IMR-90 (cell line): Measurements from ENCODE around the gene DCTN5. TPM values are rescaled to one million over a fixed set of nuclear protein-coding genes. Genes with fewer than 3 reads are reported as not detected.

ENCODE experiments used
- ATAC-seq: fragments of 200-7000 bp; cut with Tn5 transposase; 2 replicates; pipeline ENCODE4 v1.9.1; 2020; ENCODE audit warnings: low read depth, mild to moderate bottlenecking, moderate library complexity
- BruUV-seq: library from RNA; stranded (reverse); fragments of 400-500 nt; replicated peaks from 2 replicates; lab custom pipeline; 2021; lab: Mats Ljungman, UMichigan
- CTCF ChIA-PET: fragments of 300-600 bp; formaldehyde crosslinking; extraction: SDS; loops from one replicate; lab custom pipeline; 2021; ENCODE audit warnings: antibody characterized with exemption; lab: Yijun Ruan, JAX
- POLR2A ChIA-PET: fragments of 300-600 bp; sonication (Branson Sonifier 250); formaldehyde crosslinking; loops from one replicate; lab custom pipeline; 2022; ENCODE audit warnings: antibody characterized with exemption; ENCODE audit not compliant: unreplicated experiment; lab: Charles Lee
- DNase-seq: peaks from one replicate; pipeline ENCODE4 v3.0.0; 2013
- H2AFZ ChIP-seq: replicated peaks from 2 replicates; pipeline ENCODE3; 2013; ENCODE audit warnings: low read length, mild to moderate bottlenecking; ENCODE audit not compliant: poor library complexity
- H2AK5ac ChIP-seq: 2 replicates; pipeline ENCODE4 v1.6.1; 2013; ENCODE audit warnings: low read depth, low read length, inconsistent platforms
- H2AK9ac ChIP-seq: replicated peaks from 2 replicates; pipeline ENCODE3; 2013; ENCODE audit warnings: mild to moderate bottlenecking, low read depth, low read length, moderate library complexity; ENCODE audit not compliant: poor library complexity
- H2BK120ac ChIP-seq: 2 replicates; pipeline ENCODE4 v1.6.1; 2013; ENCODE audit warnings: low read depth, low read length, inconsistent platforms
- H2BK15ac ChIP-seq: 3 replicates; pipeline ENCODE4 v1.6.1; 2013; ENCODE audit warnings: low read depth, low read length, inconsistent platforms
- H2BK20ac ChIP-seq: 2 replicates; pipeline ENCODE4 v1.6.1; 2013; ENCODE audit warnings: low read depth, mild to moderate bottlenecking, inconsistent platforms, low read length, moderate library complexity
- H2BK5ac ChIP-seq: 2 replicates; pipeline ENCODE4 v1.6.1; 2013; ENCODE audit warnings: mild to moderate bottlenecking, low read depth, low read length, inconsistent platforms; ENCODE audit not compliant: poor library complexity, severe bottlenecking
- H3K14ac ChIP-seq: replicated peaks from 2 replicates; pipeline ENCODE4 v1.6.1; 2013; ENCODE audit warnings: low read depth, low read length, inconsistent platforms
- H3K18ac ChIP-seq: 2 replicates; pipeline ENCODE4 v1.6.1; 2013; ENCODE audit warnings: low read depth, low read length, control low read depth
- H3K23ac ChIP-seq: 2 replicates; pipeline ENCODE4 v1.6.1; 2013; ENCODE audit warnings: low read depth, low read length, inconsistent platforms
- H3K27ac ChIP-seq: 2 replicates; pipeline ENCODE4 v1.5.1; 2013; ENCODE audit warnings: mild to moderate bottlenecking, control low read depth, low read length; ENCODE audit not compliant: insufficient read depth
- H3K27me3 ChIP-seq: 2 replicates; pipeline ENCODE4 v1.6.1; 2013; ENCODE audit warnings: low read length; ENCODE audit not compliant: control insufficient read depth, insufficient read depth
- H3K36me3 ChIP-seq: 2 replicates; pipeline ENCODE4 v1.6.1; 2013; ENCODE audit warnings: low read length, mixed read lengths; ENCODE audit not compliant: control insufficient read depth, insufficient read depth
- H3K4ac ChIP-seq: 2 replicates; pipeline ENCODE4 v1.6.1; 2013; ENCODE audit warnings: low read depth, low read length, inconsistent platforms
- H3K4me1 ChIP-seq: 2 replicates; pipeline ENCODE4 v1.6.1; 2013; ENCODE audit warnings: low read length, mixed read lengths; ENCODE audit not compliant: control insufficient read depth, insufficient read depth
- H3K4me2 ChIP-seq: 2 replicates; pipeline ENCODE4 v1.6.1; 2013; ENCODE audit warnings: low read depth, mild to moderate bottlenecking, control low read depth, low read length, moderate library complexity
- H3K4me3 ChIP-seq: 2 replicates; pipeline ENCODE4 v1.5.1; 2013; ENCODE audit warnings: low read depth, mild to moderate bottlenecking, control low read depth, low read length, moderate library complexity; ENCODE audit not compliant: insufficient read depth
- H3K56ac ChIP-seq: 2 replicates; pipeline ENCODE4 v1.6.1; 2013; ENCODE audit warnings: low read length, inconsistent platforms; ENCODE audit not compliant: insufficient read depth; ENCODE audit errors: extremely low read depth
- H3K79me1 ChIP-seq, 2 experiments: 2 replicates each; pipeline ENCODE4 v1.6.1; 2013; ENCODE audit warnings: low read length in 2 of 2, inconsistent platforms in 1 of 2, low read depth in 1 of 2
- H3K9ac ChIP-seq: 2 replicates; pipeline ENCODE4 v1.6.1; 2013; ENCODE audit warnings: low read depth, low read length, control low read depth
- H3K9me1 ChIP-seq: 2 replicates; pipeline ENCODE4 v1.6.1; 2013; ENCODE audit warnings: low read length, inconsistent platforms; ENCODE audit not compliant: insufficient read depth
- H3K9me3 ChIP-seq: 2 replicates; pipeline ENCODE4 v1.6.1; 2013; ENCODE audit warnings: low read length; ENCODE audit not compliant: control insufficient read depth, insufficient read depth
- H4K20me1 ChIP-seq: 2 replicates; pipeline ENCODE4 v1.6.1; 2013; ENCODE audit warnings: low read length, inconsistent platforms; ENCODE audit not compliant: insufficient read depth
- H4K5ac ChIP-seq: 2 replicates; pipeline ENCODE4 v1.6.1; 2013; ENCODE audit warnings: mild to moderate bottlenecking, low read depth, low read length, control low read depth
- H4K8ac ChIP-seq, 2 experiments: 2 replicates each; pipeline ENCODE4 v1.6.1; 2013; ENCODE audit warnings: low read depth in 2 of 2, low read length in 2 of 2, control low read depth in 1 of 2, inconsistent platforms in 1 of 2
- H4K91ac ChIP-seq: 2 replicates; pipeline ENCODE4 v1.6.1; 2013; ENCODE audit warnings: low read depth, low read length, inconsistent platforms; ENCODE audit not compliant: insufficient read depth
- BHLHE40 ChIP-seq: fragments of 150-350 bp; IDR thresholded peaks from 2 replicates; pipeline ENCODE4 v1.6.1; 2016; ENCODE audit warnings: mild to moderate bottlenecking, low read depth, low read length
- CHD1 ChIP-seq: IDR thresholded peaks from 2 replicates; pipeline ENCODE4 v1.6.1; 2012; ENCODE audit warnings: low read depth, low read length, improper control_type of control experiment
- MAZ ChIP-seq: IDR thresholded peaks from 2 replicates; pipeline ENCODE4 v1.6.1; 2012; ENCODE audit warnings: low read depth, mild to moderate bottlenecking, low read length, improper control_type of control experiment, moderate library complexity, borderline replicate concordance
- RCOR1 ChIP-seq: IDR thresholded peaks from 2 replicates; pipeline ENCODE4 v1.6.1; 2012; ENCODE audit warnings: mild to moderate bottlenecking, low read length, improper control_type of control experiment; ENCODE audit not compliant: insufficient replicate concordance
- SMC3 ChIP-seq: fragments of 150-350 bp; IDR thresholded peaks from 2 replicates; pipeline ENCODE4 v1.6.1; 2016; ENCODE audit warnings: low read depth, mild to moderate bottlenecking, antibody characterized with exemption, low read length, moderate library complexity
- WGBS, 2 experiments: methylation state at CpG; one replicate each; pipeline versions ENCODE4 v1.1.5 to v1.1.7; 2013; ENCODE audit warnings: missing lambda C conversion rate in 2 of 2; ENCODE audit not compliant: insufficient read length in 1 of 2; ENCODE audit errors: extremely low coverage in 2 of 2; 5-methylcytosine and 5-hydroxymethylcytosine counted together
- dilution Hi-C: fragments of 300-500 bp; cut with HindIII; formaldehyde crosslinking; loops from one replicate; pipeline ENCODE4 v1.14.3; 2018; ENCODE audit warnings: low sequenced_read_pairs; ENCODE audit not compliant: unreplicated experiment
- in situ Hi-C: fragments of 300-500 bp; cut with MboI; formaldehyde crosslinking; loops from 3 replicates; pipeline ENCODE4 v1.14.3; 2019; ENCODE audit warnings: low sequenced_read_pairs, inconsistent platforms, mixed read lengths
- intact Hi-C: fragments of 100-400 bp; cut with micrococcal nuclease; formaldehyde crosslinking; loops from 2 replicates; pipeline ENCODE4 v1.10.0; 2022
- polyA plus RNA-seq, 3 experiments: library from polyadenylated mRNA; depleted of rRNA; stranded (reverse); fragments of >200 nt; gene quantifications; 2 replicates each; pipeline ENCODE4 v1.2.3, GENCODE V29; 2012; ENCODE audit warnings: low replicate concordance in 1 of 3
- total RNA-seq: library from RNA; depleted of rRNA; stranded (reverse); fragments of >200 nt; gene quantifications from 2 replicates; pipeline ENCODE4 v1.2.3, GENCODE V29; 2012
- TF ChIP-seq, protein P1 (sequence below): fragments of 150-350 bp; IDR thresholded peaks from 2 replicates; pipeline ENCODE4 v1.6.1; 2016; ENCODE audit warnings: low read depth, mild to moderate bottlenecking, low read length, moderate library complexity, borderline replicate concordance
- TF ChIP-seq, protein P2 (sequence below): conservative IDR thresholded peaks from 2 replicates; pipeline ENCODE4 v1.5.1; 2012; ENCODE audit warnings: mild to moderate bottlenecking, low read depth, low read length, improper control_type of control experiment

DCTN5 gene
- total and polyA plus RNA-seq, 2 of the 4 experiments (the other 2 are of a cell fraction), result 49.6 to 111 TPM

DNA sequence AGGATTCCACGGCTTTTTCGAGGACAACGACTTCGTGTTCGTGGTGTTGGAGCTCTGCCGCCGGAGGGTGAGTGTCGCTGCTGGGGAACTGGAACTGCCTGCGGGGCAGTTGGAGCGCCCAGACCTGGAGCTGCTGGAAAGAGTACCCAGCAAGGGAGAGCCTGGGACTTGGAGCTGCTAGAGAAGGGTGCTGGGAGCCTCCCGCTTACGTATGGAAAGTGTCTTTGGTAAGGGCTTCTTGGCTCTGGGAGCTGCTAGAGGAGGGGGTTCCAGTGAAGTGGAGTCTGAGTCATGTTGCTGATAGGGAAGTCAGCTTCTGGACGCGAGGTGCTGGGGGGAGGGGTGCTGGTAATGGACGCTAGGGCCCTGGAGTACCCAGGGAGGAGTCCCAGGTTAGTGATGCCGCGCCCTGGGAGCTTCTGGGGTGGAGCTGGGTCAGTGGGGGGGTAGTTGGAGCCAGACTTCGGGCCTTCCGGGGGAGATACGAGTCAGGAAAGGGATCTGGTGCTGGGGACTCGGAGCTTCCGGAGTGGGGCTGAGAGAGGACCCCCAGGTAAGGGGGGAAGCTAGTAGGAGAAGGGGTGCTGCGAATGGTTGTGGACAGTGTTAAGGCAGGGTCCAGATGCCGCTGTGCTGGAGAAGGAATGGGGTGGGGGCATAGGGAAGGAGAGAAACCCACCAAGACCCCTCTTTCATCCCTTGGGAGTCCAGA, 38.2 kb downstream of the DCTN5 start:
- peak overlapping the region; percentile 80 for H3K4ac ChIP-seq
- TF ChIP-seq, protein P1, sequence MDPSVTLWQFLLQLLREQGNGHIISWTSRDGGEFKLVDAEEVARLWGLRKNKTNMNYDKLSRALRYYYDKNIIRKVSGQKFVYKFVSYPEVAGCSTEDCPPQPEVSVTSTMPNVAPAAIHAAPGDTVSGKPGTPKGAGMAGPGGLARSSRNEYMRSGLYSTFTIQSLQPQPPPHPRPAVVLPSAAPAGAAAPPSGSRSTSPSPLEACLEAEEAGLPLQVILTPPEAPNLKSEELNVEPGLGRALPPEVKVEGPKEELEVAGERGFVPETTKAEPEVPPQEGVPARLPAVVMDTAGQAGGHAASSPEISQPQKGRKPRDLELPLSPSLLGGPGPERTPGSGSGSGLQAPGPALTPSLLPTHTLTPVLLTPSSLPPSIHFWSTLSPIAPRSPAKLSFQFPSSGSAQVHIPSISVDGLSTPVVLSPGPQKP, result no peak
- no peak for TF ChIP-seq CHD1
- TF ChIP-seq RCOR1, result no peak
- no peak; the same call in 1 of the 2 replicates for TF ChIP-seq MAZ
- no peak for TF ChIP-seq BHLHE40
- TF ChIP-seq, protein P2, sequence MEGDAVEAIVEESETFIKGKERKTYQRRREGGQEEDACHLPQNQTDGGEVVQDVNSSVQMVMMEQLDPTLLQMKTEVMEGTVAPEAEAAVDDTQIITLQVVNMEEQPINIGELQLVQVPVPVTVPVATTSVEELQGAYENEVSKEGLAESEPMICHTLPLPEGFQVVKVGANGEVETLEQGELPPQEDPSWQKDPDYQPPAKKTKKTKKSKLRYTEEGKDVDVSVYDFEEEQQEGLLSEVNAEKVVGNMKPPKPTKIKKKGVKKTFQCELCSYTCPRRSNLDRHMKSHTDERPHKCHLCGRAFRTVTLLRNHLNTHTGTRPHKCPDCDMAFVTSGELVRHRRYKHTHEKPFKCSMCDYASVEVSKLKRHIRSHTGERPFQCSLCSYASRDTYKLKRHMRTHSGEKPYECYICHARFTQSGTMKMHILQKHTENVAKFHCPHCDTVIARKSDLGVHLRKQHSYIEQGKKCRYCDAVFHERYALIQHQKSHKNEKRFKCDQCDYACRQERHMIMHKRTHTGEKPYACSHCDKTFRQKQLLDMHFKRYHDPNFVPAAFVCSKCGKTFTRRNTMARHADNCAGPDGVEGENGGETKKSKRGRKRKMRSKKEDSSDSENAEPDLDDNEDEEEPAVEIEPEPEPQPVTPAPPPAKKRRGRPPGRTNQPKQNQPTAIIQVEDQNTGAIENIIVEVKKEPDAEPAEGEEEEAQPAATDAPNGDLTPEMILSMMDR, result no peak
- TF ChIP-seq SMC3, result no peak
- peaks cover 19 to 59% of the 10 kb centered on the region in 2 experiments for H3K79me1 ChIP-seq
- POLR2A ChIA-PET, result interaction anchor here (0.5 kb wide), 1 partner anchor 122 kb away, joined by 3 read pairs; the partner anchor contains the start of genes EARS2 and UBFD1
- in situ Hi-C loops, result loop anchor here (25.0 kb wide), 1 partner anchor 833 kb away; no protein-coding TSS in a partner anchor
- no peak overlapping the region for H3K18ac ChIP-seq
- peaks cover 17% of the 10 kb centered on the region for H3K36me3 ChIP-seq
- ATAC-seq (peak; percentile 32), DNase-seq (peak; percentile 57)
- peak overlapping the region; percentile 50 for H3K4me3 ChIP-seq
- peak overlapping the region; percentile 99 for H2AK9ac ChIP-seq
- H3K27me3 ChIP-seq, result no peaks in the 10 kb centered on the region
- dilution Hi-C loops, result no loop called here
- peak overlapping the region; percentile 44 for H2BK5ac ChIP-seq
- WGBS, 2 experiments, result 3% methylated on average over 13 of the region's 24 CpGs; no CpG with 5 or more reads in 1 of the 2 experiments
- CTCF ChIA-PET, result interaction anchor here (0.6 to 2.9 kb wide), 2 partner anchors 11 to 16 kb away, joined by 3 to 7 read pairs; no protein-coding TSS in a partner anchor
- H3K4me2 ChIP-seq, result peak overlapping the region; percentile 87
- H2BK15ac ChIP-seq, result no peak overlapping the region
- peaks cover 11% of the 10 kb centered on the region; the same call in 1 of the 2 replicates for H3K9me1 ChIP-seq
- H3K4me1 ChIP-seq, result peaks cover 15% of the 10 kb centered on the region
- H2BK120ac ChIP-seq, result 0 out of 2 replicates have a peak overlapping the region, but pooled peaks have one; percentile 33
- H4K20me1 ChIP-seq, result peaks cover 29% of the 10 kb centered on the region
- no peak overlapping the region for H4K5ac ChIP-seq
- BruUV-seq, result no TSS peak
- H3K9me3 ChIP-seq, result no peaks in the 10 kb centered on the region
- H3K56ac ChIP-seq, result peak overlapping the region; percentile 68
- H2AK5ac ChIP-seq, result peak overlapping the region; percentile 85
- peak overlapping the region; percentile 87 for H2AFZ ChIP-seq
- H3K14ac ChIP-seq, result peak overlapping the region; percentile 74
- intact Hi-C loops, result loop anchor here (2.0 kb wide), 2 partner anchors 49 to 357 kb away; no protein-coding TSS in a partner anchor
- peak overlapping the region; percentile 64 for H3K27ac ChIP-seq
- H4K91ac ChIP-seq, result peak overlapping the region; percentile 85
- peak overlapping the region; percentile 92 for H3K23ac ChIP-seq
- H2BK20ac ChIP-seq, result peak overlapping the region; percentile 5; the same call in 1 of the 2 replicates
- peak overlapping the region; percentile 46 to 68 for H4K8ac ChIP-seq
- peak overlapping the region; percentile 61; the same call in 1 of the 2 replicates for H3K9ac ChIP-seq
